GM21528 (cell line): ENCODE results near the gene ATP5PD.
A peak's percentile ranks its signal among the peaks of the same experiment; 100 is the strongest.
"Not testable (repeated sequence)": the region's sequence is repeated elsewhere in the genome, so short reads cannot be mapped to it uniquely, and the experiment has no call there.

Experiments
- ATAC-seq: cut with Tn5 transposase; IDR thresholded peaks from one replicate; pipeline ENCODE4 v1.9.1; 2021; ENCODE audit warnings: mild to moderate bottlenecking, moderate library complexity; ENCODE audit not compliant: unreplicated experiment, low FRiP score

The ATP5PD gene

GRCh38 chr17:75025398-75025734 lies 21.4 kb downstream of the ATP5PD start:
- ATAC-seq: not testable (repeated sequence)

- ATAC-seq: no peak
These were observed 21.9 kb downstream of the ATP5PD start for GRCh38 chr17:75024686-75025397.

- ATAC-seq: no peak
These were observed 26.2 kb downstream of the ATP5PD start for GRCh38 chr17:75020331-75021110.

GRCh38 chr17:75019710-75020109 lies 27.1 kb downstream of the ATP5PD start:
- no peak for ATAC-seq

GRCh38 chr17:75019146-75019545 lies 27.6 kb downstream of the ATP5PD start:
- ATAC-seq: no peak

- ATAC-seq: peak; percentile 4
These were observed 33.6 kb downstream of the ATP5PD start for GRCh38 chr17:75013092-75013559.

GRCh38 chr17:75012346-75013091 lies 34.2 kb downstream of the ATP5PD start, which contains the start of gene MRPL58:
MRPL58 (plus strand) TSS chr17:75012670; CDS start chr17:75012687, 17 bp downstream.
- peak; percentile 83 for ATAC-seq

- no peak for ATAC-seq
These were observed 34.7 kb downstream of the ATP5PD start for GRCh38 chr17:75012096-75012345.

- ATAC-seq: no peak
These were observed 35.2 kb downstream of the ATP5PD start for GRCh38 chr17:75011401-75012095.

GRCh38 chr17:75010683-75011400 lies 35.9 kb downstream of the ATP5PD start:
- ATAC-seq: no peak

- ATAC-seq: no peak
These were observed 37.5 kb downstream of the ATP5PD start for GRCh38 chr17:75009139-75009724.

GRCh38 chr17:75008373-75008772 lies 38.4 kb downstream of the ATP5PD start:
- no peak for ATAC-seq

- no peak for ATAC-seq
These were observed 40.1 kb downstream of the ATP5PD start for GRCh38 chr17:75006653-75007052.

GRCh38 chr17:75006084-75006483 lies 40.7 kb downstream of the ATP5PD start:
- not testable (repeated sequence) for ATAC-seq

- no peak for ATAC-seq
These were observed 41.5 kb downstream of the ATP5PD start for GRCh38 chr17:75005291-75005690.

GRCh38 chr17:75004371-75004770 lies 42.4 kb downstream of the ATP5PD start:
- no peak for ATAC-seq

GRCh38 chr17:75003957-75004355 lies 42.8 kb downstream of the ATP5PD start:
- ATAC-seq: no peak

GRCh38 chr17:75003070-75003956 lies 43.5 kb downstream of the ATP5PD start:
- ATAC-seq: no peak
